RWPE2 (cell line): ENCODE data around the gene NT5C1A.
A peak's percentile ranks its signal among the peaks of the same experiment; 100 is the strongest.

Experiments
- ATAC-seq: fragments of 200-7000 bp; cut with Tn5 transposase; 3 replicates; pipeline ENCODE4 v1.9.1; 2021; ENCODE audit warnings: low read depth
- DNase-seq: peaks from one replicate; pipeline ENCODE4 v3.0.0-alpha.2; 2020; ENCODE audit warnings: low spot score
- H3K27ac ChIP-seq: fragments of 450-650 bp; 2 replicates; pipeline ENCODE4 v1.5.1; 2017; ENCODE audit warnings: mild to moderate bottlenecking; ENCODE audit not compliant: poor library complexity, severe bottlenecking
- H3K27me3 ChIP-seq: fragments of 250-450 bp; sonication (Bioruptor Pico); 2 replicates; pipeline ENCODE4 v1.5.1; 2021; ENCODE audit warnings: mild to moderate bottlenecking, moderate library complexity; ENCODE audit not compliant: insufficient read depth, poor library complexity, severe bottlenecking
- H3K36me3 ChIP-seq: fragments of 250-450 bp; sonication (Bioruptor Pico); 2 replicates; pipeline ENCODE4 v1.5.1; 2020; ENCODE audit warnings: low read depth, mild to moderate bottlenecking, moderate library complexity
- H3K4me1 ChIP-seq: fragments of 250-450 bp; sonication (Bioruptor Pico); 2 replicates; pipeline ENCODE4 v1.5.1; 2021; ENCODE audit warnings: mild to moderate bottlenecking, moderate library complexity; ENCODE audit not compliant: insufficient read depth, poor library complexity, severe bottlenecking
- H3K4me3 ChIP-seq: fragments of 250-450 bp; sonication (Bioruptor Pico); 2 replicates; pipeline ENCODE4 v1.5.1; 2021; ENCODE audit warnings: mild to moderate bottlenecking, moderate library complexity; ENCODE audit not compliant: severe bottlenecking
- H3K9me3 ChIP-seq: fragments of 250-450 bp; sonication (Bioruptor Pico); 2 replicates; pipeline ENCODE4 v1.5.1; 2021; ENCODE audit warnings: mild to moderate bottlenecking, moderate library complexity; ENCODE audit not compliant: severe bottlenecking
- CTCF ChIP-seq: fragments of 450-650 bp; IDR thresholded peaks from one replicate; pipeline ENCODE4 v1.5.1; 2017; ENCODE audit warnings: mild to moderate bottlenecking, moderate library complexity; ENCODE audit not compliant: poor library complexity, severe bottlenecking

NT5C1A gene

GRCh38 chr1:39646232-39647081 lies 25.4 kb downstream of the NT5C1A start:
- no peak for TF ChIP-seq CTCF
- ATAC-seq, result peak; percentile 40; the same call in 2 of the 3 replicates
- H3K36me3 ChIP-seq, result no peaks in the 10 kb centered on the region
- no peak overlapping the region for H3K4me3 ChIP-seq
- DNase-seq, result no peak
- H3K27ac ChIP-seq, result no peak overlapping the region
- no peaks in the 10 kb centered on the region for H3K4me1 ChIP-seq
- no peaks in the 10 kb centered on the region for H3K9me3 ChIP-seq
- no peaks in the 10 kb centered on the region for H3K27me3 ChIP-seq

GRCh38 chr1:39645411-39646043 lies 26.4 kb downstream of the NT5C1A start:
- H3K27me3 ChIP-seq, result no peaks in the 10 kb centered on the region
- DNase-seq (no peak), ATAC-seq (0 out of 3 replicates have a peak, but pooled peaks have one; percentile 13)
- H3K4me3 ChIP-seq, result no peak overlapping the region
- H3K27ac ChIP-seq, result no peak overlapping the region
- H3K9me3 ChIP-seq, result no peaks in the 10 kb centered on the region
- no peak for TF ChIP-seq CTCF
- H3K36me3 ChIP-seq, result no peaks in the 10 kb centered on the region
- H3K4me1 ChIP-seq, result no peaks in the 10 kb centered on the region

- Histone ChIP-seq H3K4me3 (no peak overlapping the region), H3K36me3 (no peaks in the 10 kb centered on the region), H3K27me3 (no peaks in the 10 kb centered on the region), H3K9me3 (no peaks in the 10 kb centered on the region), H3K4me1 (no peaks in the 10 kb centered on the region), H3K27ac (no peak overlapping the region)
- ATAC-seq, result no peak
- DNase-seq, result no peak
- TF ChIP-seq CTCF, result no peak
Measured at GRCh38 chr1:39643705-39644104, 28.2 kb downstream of the NT5C1A start.

- no peak for TF ChIP-seq CTCF
- no peak overlapping the region for H3K4me3 ChIP-seq
- no peaks in the 10 kb centered on the region for H3K9me3 ChIP-seq
- no peaks in the 10 kb centered on the region for H3K36me3 ChIP-seq
- ATAC-seq (0 out of 3 replicates have a peak, but pooled peaks have one; percentile 20), DNase-seq (no peak)
- peak overlapping the region; percentile 19 for H3K27ac ChIP-seq
- H3K27me3 ChIP-seq, result no peaks in the 10 kb centered on the region
- no peaks in the 10 kb centered on the region for H3K4me1 ChIP-seq
Measured at GRCh38 chr1:39642796-39643195, 29.1 kb downstream of the NT5C1A start.
